AG09319 (cell line): ENCODE results near the gene DNAH7.
"Not testable (repeated sequence)": the region's sequence is repeated elsewhere in the genome, so short reads cannot be mapped to it uniquely, and the experiment has no call there.

Source experiments
- DNase-seq: peaks from one replicate; pipeline ENCODE4 v3.0.0-alpha.2; 2010; ENCODE audit warnings: low read depth; ENCODE audit errors: extremely low read depth
- TF ChIP-seq, protein P1 (sequence below): IDR thresholded peaks from 2 replicates; pipeline ENCODE4 v1.5.1; 2011; ENCODE audit warnings: low read depth, mild to moderate bottlenecking, inconsistent platforms, low read length, moderate library complexity

DNAH7 gene

GRCh38 chr2:195929531-195929930, 139.1 kb downstream of the DNAH7 start:
- DNase-seq = no peak
- TF ChIP-seq, protein P1, sequence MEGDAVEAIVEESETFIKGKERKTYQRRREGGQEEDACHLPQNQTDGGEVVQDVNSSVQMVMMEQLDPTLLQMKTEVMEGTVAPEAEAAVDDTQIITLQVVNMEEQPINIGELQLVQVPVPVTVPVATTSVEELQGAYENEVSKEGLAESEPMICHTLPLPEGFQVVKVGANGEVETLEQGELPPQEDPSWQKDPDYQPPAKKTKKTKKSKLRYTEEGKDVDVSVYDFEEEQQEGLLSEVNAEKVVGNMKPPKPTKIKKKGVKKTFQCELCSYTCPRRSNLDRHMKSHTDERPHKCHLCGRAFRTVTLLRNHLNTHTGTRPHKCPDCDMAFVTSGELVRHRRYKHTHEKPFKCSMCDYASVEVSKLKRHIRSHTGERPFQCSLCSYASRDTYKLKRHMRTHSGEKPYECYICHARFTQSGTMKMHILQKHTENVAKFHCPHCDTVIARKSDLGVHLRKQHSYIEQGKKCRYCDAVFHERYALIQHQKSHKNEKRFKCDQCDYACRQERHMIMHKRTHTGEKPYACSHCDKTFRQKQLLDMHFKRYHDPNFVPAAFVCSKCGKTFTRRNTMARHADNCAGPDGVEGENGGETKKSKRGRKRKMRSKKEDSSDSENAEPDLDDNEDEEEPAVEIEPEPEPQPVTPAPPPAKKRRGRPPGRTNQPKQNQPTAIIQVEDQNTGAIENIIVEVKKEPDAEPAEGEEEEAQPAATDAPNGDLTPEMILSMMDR = no peak

DNA sequence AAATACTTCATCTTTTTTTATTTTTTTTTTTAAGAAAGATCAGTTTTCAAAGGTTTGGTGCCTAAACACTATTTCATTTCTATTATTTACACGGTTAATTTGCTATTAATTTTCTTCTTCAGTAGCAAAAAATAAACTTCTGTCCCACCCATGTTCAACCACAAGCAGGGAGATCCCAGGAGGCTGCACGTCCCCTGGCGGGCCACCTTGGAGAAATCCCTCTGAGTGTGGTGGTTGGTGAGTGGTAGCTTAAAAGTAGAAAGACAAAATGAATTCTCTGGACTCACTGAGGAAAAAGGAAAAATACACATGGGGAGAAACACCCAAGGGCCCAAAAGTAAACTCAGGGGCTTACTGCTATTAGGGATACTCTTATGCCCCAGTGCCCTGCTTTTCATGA, 143.5 kb downstream of the DNAH7 start:
- TF ChIP-seq, protein P1 = no peak
- no peak for DNase-seq

DNA sequence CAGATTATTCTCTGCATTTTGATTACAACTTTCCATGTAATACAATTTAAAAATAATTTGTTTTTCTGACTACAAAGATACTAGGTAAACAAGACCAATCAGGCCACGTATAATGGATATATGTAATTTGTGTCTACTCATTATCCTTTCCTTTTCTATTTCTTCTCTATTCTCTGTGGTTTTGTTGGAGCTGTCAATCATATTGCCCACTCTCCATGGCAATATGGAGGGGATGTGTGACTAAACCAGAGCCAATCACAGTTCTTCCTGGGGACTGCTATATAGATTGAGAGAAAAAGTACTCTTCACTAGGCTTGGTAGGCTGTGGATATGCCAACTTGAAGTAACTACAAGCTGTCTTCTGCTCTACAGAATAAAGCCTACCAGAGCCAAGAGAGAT, 144.7 kb downstream of the DNAH7 start:
- TF ChIP-seq, protein P1 = no peak
- DNase-seq = no peak

DNA sequence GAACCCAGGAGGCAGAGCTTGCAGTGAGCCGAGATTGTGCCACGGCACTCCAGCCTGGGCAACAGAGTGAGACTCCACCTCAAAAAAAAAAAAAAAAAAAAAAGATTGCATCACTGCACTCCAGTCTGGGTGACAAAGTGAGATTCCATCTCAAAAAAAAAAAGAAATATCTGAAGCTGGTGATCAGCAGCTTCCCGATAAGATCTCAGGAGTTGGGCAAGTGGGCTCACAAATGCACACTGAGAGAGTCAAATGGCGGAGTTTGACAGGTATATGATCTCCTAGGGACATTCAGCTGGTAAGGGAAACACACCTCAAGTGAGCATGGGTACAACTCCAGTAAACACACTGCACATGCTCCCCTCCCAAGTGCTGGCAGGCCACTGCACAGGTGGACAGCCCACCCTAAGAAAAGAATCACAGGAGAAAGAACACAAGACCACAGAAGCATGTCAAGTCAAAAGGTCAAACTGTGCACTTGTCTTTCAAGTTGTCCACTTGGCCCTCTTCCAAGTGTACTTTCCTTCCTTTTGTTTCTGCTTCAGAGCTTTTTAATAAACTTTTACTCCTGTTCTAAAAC, 151.5 kb downstream of the DNAH7 start:
- not testable (repeated sequence) for DNase-seq

DNA sequence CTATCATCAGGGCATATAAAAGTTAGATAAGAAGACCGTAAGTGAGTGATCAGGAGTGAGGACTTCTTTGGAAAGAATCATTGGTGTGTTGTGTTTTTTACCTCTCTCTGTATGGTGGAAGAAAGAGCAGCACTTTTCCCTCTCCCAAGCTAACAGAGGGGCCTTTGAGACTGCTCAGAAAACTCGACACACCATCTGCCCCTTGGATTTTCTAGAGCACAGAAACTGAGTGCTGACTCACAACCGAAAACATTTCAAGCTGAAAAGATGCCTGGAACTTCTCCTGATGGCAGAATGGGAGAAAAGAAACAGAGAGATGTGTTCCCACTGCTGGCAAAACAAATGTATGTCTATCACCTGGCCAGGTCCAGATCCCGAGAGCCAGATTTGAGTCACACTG, 156.6 kb downstream of the DNAH7 start:
- TF ChIP-seq, protein P1 = no peak
- no peak for DNase-seq

GRCh38 chr2:195910570-195910969, 158.1 kb downstream of the DNAH7 start:
- DNase-seq = no peak
- TF ChIP-seq, protein P1 = no peak

GRCh38 chr2:195909926-195910325, 158.7 kb downstream of the DNAH7 start:
- TF ChIP-seq, protein P1 = no peak
- no peak for DNase-seq

GRCh38 chr2:195907474-195907873, 161.2 kb downstream of the DNAH7 start:
- DNase-seq = no peak

More at GRCh38 chr2:195907474-195907873, 161.2 kb downstream of the DNAH7 start:
- TF ChIP-seq, protein P1 = no peak
